SK-N-SH (cell line): ENCODE measurements around the gene MOSPD2. TPM values are rescaled to one million over a fixed set of nuclear protein-coding genes. Genes with fewer than 3 reads are reported as not detected.

Experiments used
- CTCF ChIA-PET: fragments of 300-600, 350-600 bp; formaldehyde crosslinking; extraction: SDS; loops from one replicate; lab custom pipeline; 2021; lab: Yijun Ruan, JAX
- POLR2A ChIA-PET: fragments of 350-600 bp; sonication (Branson Sonifier 250); formaldehyde crosslinking; extraction: SDS; loops from one replicate; lab custom pipeline; 2020; ENCODE audit warnings: antibody characterized with exemption, inconsistent platforms; lab: Yijun Ruan, JAX
- DNase-seq: peaks from one replicate; pipeline ENCODE4 v3.0.0; 2012
- H2AFZ ChIP-seq: fragments of 200-600 bp; sonication (generic); 2 replicates; pipeline ENCODE4 v1.8.1; 2016; ENCODE audit warnings: antibody characterized with exemption, mild to moderate bottlenecking, low read depth
- H3F3A ChIP-seq: fragments of 200-600 bp; sonication (generic); replicated peaks from 2 replicates; pipeline ENCODE3; 2016; ENCODE audit warnings: antibody characterized with exemption, mild to moderate bottlenecking; ENCODE audit not compliant: insufficient read depth
- H3K27ac ChIP-seq, 2 experiments: fragments of 200-500 bp in 1 of 2; fragments of 200-600 bp in 1 of 2; sonication (Bioruptor generic) in 1 of 2; sonication (generic), shearing (Covaris generic) in 1 of 2; 2 replicates each; pipeline versions ENCODE4 v1.5.1 to v1.6.1; 2014 to 2016; ENCODE audit warnings: low read depth in 2 of 2, inconsistent platforms in 1 of 2, low read length in 1 of 2, mild to moderate bottlenecking in 1 of 2, mixed read lengths in 1 of 2
- H3K27me3 ChIP-seq: fragments of 200-600 bp; sonication (generic), shearing (Covaris generic); 2 replicates; pipeline ENCODE4 v1.6.1; 2016; ENCODE audit warnings: mixed run types; ENCODE audit not compliant: insufficient read depth
- H3K36me3 ChIP-seq, 2 experiments: fragments of 200-500 bp in 1 of 2; fragments of 200-600 bp in 1 of 2; sonication (Bioruptor generic) in 1 of 2; sonication (generic) in 1 of 2; replicated peaks in 1 of 2; 2 replicates each; pipeline versions ENCODE3 to v1.5.1; 2014 to 2016; ENCODE audit warnings: low read length in 1 of 2, mild to moderate bottlenecking in 1 of 2; ENCODE audit not compliant: insufficient read depth in 2 of 2, control insufficient read depth in 1 of 2
- H3K4me1 ChIP-seq, 2 experiments: fragments of 200-500 bp in 1 of 2; fragments of 200-600 bp in 1 of 2; sonication (Bioruptor generic) in 1 of 2; sonication (generic), shearing (Covaris generic) in 1 of 2; 2 replicates each; pipeline versions ENCODE4 v1.5.1 to v1.6.1; 2014 to 2016; ENCODE audit warnings: low read depth in 1 of 2, low read length in 1 of 2, mixed run types in 1 of 2; ENCODE audit not compliant: insufficient read depth in 2 of 2, control insufficient read depth in 1 of 2
- H3K4me2 ChIP-seq: fragments of 200-600 bp; sonication (generic), shearing (Covaris generic); 2 replicates; pipeline ENCODE4 v1.6.1; 2017; ENCODE audit warnings: mixed run types
- H3K4me3 ChIP-seq, 2 experiments: fragments of 200-500 bp in 1 of 2; fragments of 200-600 bp in 1 of 2; sonication (Bioruptor generic) in 1 of 2; sonication (generic), shearing (Covaris generic) in 1 of 2; 2 replicates each; pipeline versions ENCODE4 v1.5.1 to v1.8.1; 2014 to 2016; ENCODE audit warnings: low read depth in 2 of 2, inconsistent platforms in 1 of 2, low read length in 1 of 2, mild to moderate bottlenecking in 1 of 2, mixed read lengths in 1 of 2, moderate library complexity in 1 of 2
- H3K79me2 ChIP-seq: fragments of 200-600 bp; sonication (generic); 2 replicates; pipeline ENCODE4 v1.8.1; 2017; ENCODE audit warnings: mild to moderate bottlenecking; ENCODE audit not compliant: insufficient read depth
- H3K9ac ChIP-seq: fragments of 200-600 bp; sonication (generic); 2 replicates; pipeline ENCODE4 v1.6.1; 2017; ENCODE audit warnings: mixed run types
- H3K9me2 ChIP-seq: fragments of 200-600 bp; sonication (generic); 2 replicates; pipeline ENCODE4 v1.6.1; 2017; ENCODE audit warnings: mixed run types
- H3K9me3 ChIP-seq: fragments of 200-600 bp; sonication (generic); 2 replicates; pipeline ENCODE4 v1.6.1; 2017; ENCODE audit warnings: mixed run types, mild to moderate bottlenecking, moderate library complexity
- H4K20me1 ChIP-seq: fragments of 200-600 bp; sonication (generic); 2 replicates; pipeline ENCODE4 v1.6.1; 2017; ENCODE audit warnings: mild to moderate bottlenecking, mixed run types; ENCODE audit not compliant: insufficient read depth
- ELF1 ChIP-seq: IDR thresholded peaks from 2 replicates; pipeline ENCODE4 v1.4.0; 2012
- EP300 ChIP-seq, 2 experiments: IDR thresholded peaks; 2 replicates each; pipeline versions ENCODE4 v1.4.0 to v1.6.1; 2012; ENCODE audit warnings: borderline replicate concordance in 1 of 2, low read depth in 1 of 2, low read length in 1 of 2
- EZH2phosphoT487 ChIP-seq: fragments of 200-600 bp; sonication (generic); IDR thresholded peaks from 2 replicates; pipeline ENCODE4 v1.6.1; 2017; ENCODE audit warnings: low read depth, mixed run types, mild to moderate bottlenecking, antibody characterized with exemption, moderate library complexity, borderline replicate concordance
- FOXM1 ChIP-seq: IDR thresholded peaks from 2 replicates; pipeline ENCODE4 v1.4.0; 2012; ENCODE audit warnings: low read depth, mild to moderate bottlenecking
- GATA2 ChIP-seq: sonication (generic); formaldehyde crosslinking; IDR thresholded peaks from 2 replicates; pipeline ENCODE4 v1.5.0; 2020; ENCODE audit warnings: mild to moderate bottlenecking, missing genetic modification reagents
- IRF3 ChIP-seq: fragments of 150-350 bp; IDR thresholded peaks from 2 replicates; pipeline ENCODE4 v1.6.1; 2016; ENCODE audit warnings: mild to moderate bottlenecking, low read depth, low read length
- JUND ChIP-seq: IDR thresholded peaks from 2 replicates; pipeline ENCODE4 v1.4.0; 2012
- MAX ChIP-seq: IDR thresholded peaks from 2 replicates; pipeline ENCODE4 v1.4.0; 2012; ENCODE audit warnings: low read depth
- MEF2A ChIP-seq: IDR thresholded peaks from 2 replicates; pipeline ENCODE4 v1.4.0; 2012; ENCODE audit warnings: low read depth, borderline replicate concordance
- MXI1 ChIP-seq: IDR thresholded peaks from 2 replicates; pipeline ENCODE4 v1.6.1; 2012; ENCODE audit warnings: mild to moderate bottlenecking, low read depth, low read length, improper control_type of control experiment
- NFIC ChIP-seq: IDR thresholded peaks from 2 replicates; pipeline ENCODE4 v1.4.0; 2012; ENCODE audit warnings: borderline replicate concordance
- NRF1 ChIP-seq: IDR thresholded peaks from 2 replicates; pipeline ENCODE4 v1.6.1; 2012; ENCODE audit warnings: low read depth, mild to moderate bottlenecking, low read length
- PBX3 ChIP-seq: IDR thresholded peaks from 2 replicates; pipeline ENCODE4; 2012
- POLR2AphosphoS5 ChIP-seq: IDR thresholded peaks from 2 replicates; pipeline ENCODE4 v1.6.1; 2012; ENCODE audit warnings: low read depth, low read length
- RCOR1 ChIP-seq: fragments of 150-350 bp; IDR thresholded peaks from 2 replicates; pipeline ENCODE4 v1.6.1; 2017; ENCODE audit warnings: antibody characterized with exemption, low read length
- REST ChIP-seq: IDR thresholded peaks from 2 replicates; pipeline ENCODE4 v1.6.1; 2012; ENCODE audit warnings: mild to moderate bottlenecking, low read depth, low read length, moderate library complexity
- RFX5 ChIP-seq: IDR thresholded peaks from 2 replicates; pipeline ENCODE4 v1.6.1; 2012; ENCODE audit warnings: mild to moderate bottlenecking, improper control_type of control experiment, low read length
- RXRA ChIP-seq: IDR thresholded peaks from 2 replicates; pipeline ENCODE4 v1.4.0; 2012; ENCODE audit warnings: low read depth, mild to moderate bottlenecking, borderline replicate concordance
- SIN3A ChIP-seq: IDR thresholded peaks from 2 replicates; pipeline ENCODE4 v1.6.1; 2012; ENCODE audit warnings: low read depth, mild to moderate bottlenecking, low read length, moderate library complexity, borderline replicate concordance
- SMC3 ChIP-seq: IDR thresholded peaks from 2 replicates; pipeline ENCODE4 v1.6.1; 2012; ENCODE audit warnings: low read depth, low read length, improper control_type of control experiment
- USF1 ChIP-seq: IDR thresholded peaks from 2 replicates; pipeline ENCODE4 v1.4.0; 2012; ENCODE audit warnings: low read depth, borderline replicate concordance
- USF2 ChIP-seq: fragments of 150-350 bp; IDR thresholded peaks from 2 replicates; pipeline ENCODE4 v1.6.1; 2017; ENCODE audit warnings: antibody characterized with exemption, low read length, low read depth, borderline replicate concordance
- YY1 ChIP-seq: IDR thresholded peaks from 2 replicates; pipeline ENCODE4 v1.4.0; 2012; ENCODE audit warnings: low read depth, mild to moderate bottlenecking
- WGBS: methylation state at CpG from one replicate; pipeline ENCODE4 v1.1.6; 2017; ENCODE audit warnings: low lambda C conversion rate; 5-methylcytosine and 5-hydroxymethylcytosine counted together
- polyA plus RNA-seq, 3 experiments: library from polyadenylated mRNA; depleted of rRNA; stranded (reverse); fragments of >200 nt; gene quantifications; 2 replicates each; pipeline ENCODE4 v1.2.3, GENCODE V29; 2012

The MOSPD2 gene
- polyA plus RNA-seq, 1 of the 3 experiments (the other 2 are of a cell fraction) = 7.6 TPM

GRCh38 chrX:14930663-14931062 is 57.4 kb downstream of the MOSPD2 start:
- ChIA-PET POLR2A (no interaction called here), CTCF (no interaction called here)
- Histone ChIP-seq H3K9me3 (no peaks in the 10 kb centered on the region), H3K9me2 (no peaks in the 10 kb centered on the region), H3K36me3 (no peaks in the 10 kb centered on the region), H3K4me3 (no peak overlapping the region), H3K9ac (no peak overlapping the region), H3K27me3 (no peaks in the 10 kb centered on the region), H2AFZ (no peak overlapping the region), H3K79me2 (no peaks in the 10 kb centered on the region), H3K4me1 (0 out of 4 replicates have a peak, but pooled peaks cover 0 to 7% of the 10 kb centered on the region in 2 experiments), H4K20me1 (no peaks in the 10 kb centered on the region)
- DNase-seq = no peak
- 38% methylated on average over 1 of the region's 1 CpG for WGBS
- no peak for TF ChIP-seq GATA2 (CRISPR knock-in tag)
- no peak for TF ChIP-seq POLR2AphosphoS5
- no peak for TF ChIP-seq JUND
- no peak for TF ChIP-seq NRF1
- TF ChIP-seq RXRA = no peak
- no peak for TF ChIP-seq IRF3
- TF ChIP-seq MEF2A = no peak
- no peak for TF ChIP-seq SIN3A
- no peak for TF ChIP-seq ELF1
- TF ChIP-seq YY1 = no peak
- TF ChIP-seq SMC3 = no peak
- TF ChIP-seq RCOR1 = no peak
- TF ChIP-seq USF1 = no peak
- TF ChIP-seq NFIC = no peak
- no peak for TF ChIP-seq FOXM1
- TF ChIP-seq USF2 = no peak
- no peak for TF ChIP-seq RFX5
- TF ChIP-seq, all 33 proteins: peak for 0
- Histone ChIP-seq H3F3A (no peaks in the 10 kb centered on the region), H3K4me2 (no peak overlapping the region), H3K27ac (no peak overlapping the region)

- H3K9me2 ChIP-seq = no peaks in the 10 kb centered on the region
- H3K4me2 ChIP-seq = no peak overlapping the region
- H3K9me3 ChIP-seq = no peaks in the 10 kb centered on the region
- H3K9ac ChIP-seq = no peak overlapping the region
- POLR2A ChIA-PET = no interaction called here
- no peaks in the 10 kb centered on the region for H3K36me3 ChIP-seq
- DNase-seq = no peak
- 0 out of 4 replicates have a peak, but pooled peaks cover 0 to under 1% of the 10 kb centered on the region in 2 experiments for H3K4me1 ChIP-seq
- H3K79me2 ChIP-seq = no peaks in the 10 kb centered on the region
- no peaks in the 10 kb centered on the region for H4K20me1 ChIP-seq
- WGBS = 14% methylated on average over 1 of the region's 1 CpG
- H3K27me3 ChIP-seq = no peaks in the 10 kb centered on the region
- CTCF ChIA-PET = no interaction called here
- H2AFZ ChIP-seq = no peak overlapping the region
- no peaks in the 10 kb centered on the region for H3F3A ChIP-seq
- H3K4me3 ChIP-seq = no peak overlapping the region
- no peak overlapping the region for H3K27ac ChIP-seq
- no peak for TF ChIP-seq MAX
- no peak for TF ChIP-seq RXRA
- no peak for TF ChIP-seq MXI1
- no peak for TF ChIP-seq REST
- no peak for TF ChIP-seq EZH2phosphoT487
- no peak for TF ChIP-seq NRF1
- no peak for TF ChIP-seq EP300 (IDR thresholded peaks at IDR 0.05; ENCODE audit: borderline replicate concordance in 1 of 2, low read depth in 1 of 2, low read length in 1 of 2)
- no peak for TF ChIP-seq PBX3
These were observed 58.9 kb downstream of the MOSPD2 start for GRCh38 chrX:14932136-14932535.
